A549 (cell line): ENCODE measurements around the gene PRADC1. TPM values are rescaled to one million over a fixed set of nuclear protein-coding genes. Genes with fewer than 3 reads are reported as not detected.

Experiments
- ATAC-seq, 2 experiments: fragments of 200-7000 bp in 1 of 2; fragments of >200 bp in 1 of 2; cut with Nextera tagmentation in 1 of 2; cut with Tn5 transposase in 1 of 2; 3 replicates each; pipeline versions ENCODE4 v1.8.0 to v1.9.1; 2018 to 2020; ENCODE audit warnings: mild to moderate bottlenecking in 1 of 2, moderate library complexity in 1 of 2
- CTCF ChIA-PET: fragments of 300-600 bp; sonication (Branson Sonifier 250); formaldehyde crosslinking; extraction: SDS; loops from one replicate; lab custom pipeline; 2021; ENCODE audit warnings: antibody characterized with exemption, inconsistent platforms; lab: Yijun Ruan, JAX
- POLR2A ChIA-PET: fragments of 350-600 bp; formaldehyde crosslinking; extraction: SDS; loops from one replicate; lab custom pipeline; 2021; ENCODE audit warnings: antibody characterized with exemption, inconsistent platforms; lab: Yijun Ruan, JAX
- DNase-seq, 2 experiments: peaks; one replicate each; pipeline versions ENCODE4 v3.0.0 to v3.0.0-alpha.2; 2011 to 2016; ENCODE audit warnings: low read depth in 1 of 2, low spot score in 1 of 2
- FAIRE-seq: peaks from 2 replicates; lab custom pipeline; 2011; peaks lifted over from hg19 to GRCh38; lab: Jason Lieb, UNC
- H3K27ac ChIP-seq, 2 experiments: fragments of >200 bp; sonication (Bioruptor Twin); formaldehyde crosslinking; 3 replicates each; pipeline ENCODE4 v1.5.1; 2016 to 2017
- H3K4me1 ChIP-seq: fragments of >200 bp; sonication (Bioruptor Twin); formaldehyde crosslinking; 3 replicates; pipeline ENCODE4 v1.6.1; 2016
- H3K4me2 ChIP-seq: fragments of >200 bp; sonication (Bioruptor Twin); formaldehyde crosslinking; 3 replicates; pipeline ENCODE4 v1.6.1; 2016
- H3K4me3 ChIP-seq: fragments of >200 bp; sonication (Bioruptor Twin); formaldehyde crosslinking; 3 replicates; pipeline ENCODE4 v1.5.1; 2016
- H3K9me3 ChIP-seq: fragments of >200 bp; sonication (Bioruptor Twin); formaldehyde crosslinking; 3 replicates; pipeline ENCODE4 v1.6.1; 2016
- BCL3 ChIP-seq: fragments of >200 bp; sonication (Bioruptor Twin); formaldehyde crosslinking; IDR thresholded peaks from 3 replicates; pipeline ENCODE4 v1.6.1; 2016
- BHLHE40 ChIP-seq: IDR thresholded peaks from 2 replicates; pipeline ENCODE4 v1.6.1; 2012; ENCODE audit warnings: low read depth, low read length, inconsistent platforms
- CBX2 ChIP-seq: fragments of 200-600 bp; sonication (generic); IDR thresholded peaks from 2 replicates; pipeline ENCODE4 v1.6.1; 2016; ENCODE audit warnings: low read depth, mild to moderate bottlenecking, borderline replicate concordance
- CHD2 ChIP-seq: fragments of 150-350 bp; IDR thresholded peaks from 2 replicates; pipeline ENCODE4 v1.6.1; 2014; ENCODE audit warnings: low read length; ENCODE audit not compliant: partially characterized antibody
- CHD4 ChIP-seq: fragments of 200-600 bp; sonication (generic); IDR thresholded peaks from 2 replicates; pipeline ENCODE4 v1.6.1; 2016; ENCODE audit warnings: antibody characterized with exemption, mild to moderate bottlenecking, borderline replicate concordance
- FOSB ChIP-seq: fragments of 250-450 bp; sonication (Bioruptor Pico); IDR thresholded peaks from 2 replicates; pipeline ENCODE4 v1.5.0; 2020; ENCODE audit warnings: mild to moderate bottlenecking, moderate library complexity
- GATA3 ChIP-seq: IDR thresholded peaks from 2 replicates; pipeline ENCODE4 v1.6.1; 2012; ENCODE audit warnings: borderline replicate concordance
- HOXA7 ChIP-seq: fragments of 250-450 bp; sonication (Bioruptor Pico); IDR thresholded peaks from 2 replicates; pipeline ENCODE4 v1.5.0; 2020; ENCODE audit warnings: mild to moderate bottlenecking, moderate library complexity
- JUNB ChIP-seq: fragments of >200 bp; sonication (Bioruptor Twin); formaldehyde crosslinking; IDR thresholded peaks from 2 replicates; pipeline ENCODE4 v1.6.1; 2016
- KDM1A ChIP-seq: fragments of 200-600 bp; sonication (generic); IDR thresholded peaks from 2 replicates; pipeline ENCODE4 v1.6.1; 2016; ENCODE audit warnings: low read depth, mild to moderate bottlenecking
- MYC ChIP-seq: IDR thresholded peaks from 2 replicates; pipeline ENCODE4 v1.6.1; 2012; ENCODE audit warnings: mild to moderate bottlenecking, inconsistent platforms, low read length, improper control_type of control experiment, borderline replicate concordance
- NPAS2 ChIP-seq: fragments of 250-450 bp; sonication (Bioruptor Pico); IDR thresholded peaks from 2 replicates; pipeline ENCODE4 v1.8.0; 2022; ENCODE audit warnings: mild to moderate bottlenecking, moderate library complexity, borderline replicate concordance
- RAD21 ChIP-seq, 2 experiments: fragments of >200 bp in 1 of 2; sonication (Bioruptor Twin) in 1 of 2; formaldehyde crosslinking in 1 of 2; IDR thresholded peaks in 1 of 2; conservative IDR thresholded peaks in 1 of 2; 2 replicates in 1 of 2; 3 replicates in 1 of 2; pipeline ENCODE4 v1.6.1; 2012 to 2018; ENCODE audit warnings: inconsistent platforms in 1 of 2
- RARB ChIP-seq: fragments of 250-450 bp; sonication (Bioruptor Pico); IDR thresholded peaks from 2 replicates; pipeline ENCODE4 v1.8.0; 2021; ENCODE audit warnings: mild to moderate bottlenecking, moderate library complexity
- REST ChIP-seq: fragments of 200-600 bp; sonication (generic); IDR thresholded peaks from 2 replicates; pipeline ENCODE4 v1.6.1; 2016; ENCODE audit warnings: antibody characterized with exemption, mild to moderate bottlenecking, moderate library complexity
- RFX5 ChIP-seq: fragments of 450-650 bp; IDR thresholded peaks from 2 replicates; pipeline ENCODE4 v1.7.1; 2014; ENCODE audit warnings: antibody characterized with exemption, mild to moderate bottlenecking, moderate library complexity
- SMC3 ChIP-seq: fragments of >200 bp; sonication (Bioruptor Twin); formaldehyde crosslinking; IDR thresholded peaks from 3 replicates; pipeline ENCODE4 v1.6.1; 2018; ENCODE audit warnings: inconsistent platforms
- SREBF2 ChIP-seq: fragments of 450-650 bp; IDR thresholded peaks from 2 replicates; pipeline ENCODE4 v1.6.1; 2014; ENCODE audit warnings: mild to moderate bottlenecking, moderate library complexity
- TFCP2L1 ChIP-seq: fragments of 250-450 bp; sonication (Bioruptor Pico); IDR thresholded peaks from 2 replicates; pipeline ENCODE4 v1.5.0; 2021; ENCODE audit warnings: mild to moderate bottlenecking
- ZFP36 ChIP-seq: fragments of 450-650 bp; IDR thresholded peaks from 2 replicates; pipeline ENCODE4 v1.6.1; 2014; ENCODE audit warnings: borderline replicate concordance; ENCODE audit not compliant: partially characterized antibody
- ZNF302 ChIP-seq: fragments of 250-450 bp; sonication (Bioruptor Pico); IDR thresholded peaks from 2 replicates; pipeline ENCODE4 v1.9.0; 2021; ENCODE audit warnings: inconsistent platforms, mild to moderate bottlenecking, moderate library complexity
- WGBS: methylation state at CpG from one replicate; pipeline ENCODE4 v1.1.6; 2017; ENCODE audit errors: missing lambda C conversion rate; 5-methylcytosine and 5-hydroxymethylcytosine counted together
- polyA plus RNA-seq, 4 experiments: library from polyadenylated mRNA; depleted of rRNA in 3 of 4; stranded (reverse); fragments of >200 nt; fragmentation: RNase III in 1 of 4; extraction: RNeasy Plus Mini Kit Qiagen cat#74134 plus additional on column Dnase treatment in 1 of 4; gene quantifications; 2 replicates in 3 of 4; 3 replicates in 1 of 4; pipeline ENCODE4 v1.2.3, GENCODE V29; 2011 to 2017
- TF ChIP-seq, protein P1 (sequence below): IDR thresholded peaks from 2 replicates; pipeline ENCODE4 v1.6.1; 2012
- TF ChIP-seq, protein P2 (sequence below): fragments of >200 bp; sonication (Bioruptor Twin); formaldehyde crosslinking; IDR thresholded peaks from 3 replicates; pipeline ENCODE4 v1.5.1; 2016
- TF ChIP-seq, protein P3 (sequence below): IDR thresholded peaks from 2 replicates; pipeline ENCODE4 v1.6.1; 2012
- TF ChIP-seq, protein P4 (sequence below): fragments of >200 bp; sonication (Bioruptor Twin); formaldehyde crosslinking; IDR thresholded peaks from 2 replicates; pipeline ENCODE4 v1.6.1; 2016

PRADC1 gene
- polyA plus RNA-seq, 2 of the 4 experiments (the other 2 are of a cell fraction) = 11.2 to 12.1 TPM

- ChIA-PET POLR2A (interaction anchor here (3.2 kb wide), 1 partner anchor 21 kb away, joined by 12 read pairs; the partner anchor contains the start of genes CCT7 and PRADC1), CTCF (interaction anchor here (1.0 to 2.2 kb wide), 5 partner anchors 8 to 362 kb away, joined by 3 to 9 read pairs (median 3); no protein-coding TSS in a partner anchor)
- H3K9me3 ChIP-seq = no peaks in the 10 kb centered on the region
- no peak for TF ChIP-seq NPAS2
- ATAC-seq = peak; percentile 3 to 9; a peak in 4 of 6 replicates
- 62% methylated on average over 3 of the region's 4 CpGs for WGBS
- no peak for FAIRE-seq
- no peak overlapping the region for H3K4me3 ChIP-seq
- H3K4me1 ChIP-seq = no peaks in the 10 kb centered on the region
- no peak for DNase-seq
- no peak overlapping the region for H3K27ac ChIP-seq
- H3K4me2 ChIP-seq = no peak overlapping the region
Observed at GRCh38 chr2:73255007-73255644, 22.1 kb upstream of the PRADC1 start.

DNA sequence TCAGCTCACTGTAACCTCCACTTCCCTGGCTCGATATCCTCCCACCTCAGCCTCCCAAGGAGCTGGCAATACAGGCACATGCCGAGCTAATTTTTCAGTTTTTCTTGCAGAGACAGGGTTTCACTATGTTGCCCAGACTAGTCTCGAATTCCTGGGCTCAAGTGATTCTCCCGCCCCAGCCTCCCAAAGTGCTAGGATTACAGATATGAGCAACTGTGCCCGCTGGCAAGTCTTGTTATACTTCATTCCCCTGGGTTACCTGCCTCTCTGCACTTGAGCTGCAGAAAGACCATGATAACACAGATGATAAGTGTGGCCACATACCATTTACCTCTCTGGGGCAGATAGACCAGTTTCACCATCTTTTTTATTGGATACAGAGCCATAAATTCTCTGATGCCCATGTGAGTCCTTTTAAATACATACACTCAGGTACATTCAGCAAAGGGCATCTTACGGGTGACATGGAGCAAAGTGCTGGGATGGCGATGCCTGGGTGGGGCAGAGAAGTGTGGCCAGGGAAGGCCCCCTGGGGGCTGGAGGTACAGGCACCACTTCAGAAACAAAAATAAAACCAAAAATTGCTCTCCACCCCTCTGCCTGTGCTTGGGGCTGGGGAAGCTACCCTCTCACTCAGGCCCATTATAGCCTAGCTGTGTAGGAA, 21.4 kb upstream of the PRADC1 start:
- H3K4me1 ChIP-seq = no peaks in the 10 kb centered on the region
- no peak for DNase-seq
- no peak overlapping the region for H3K4me3 ChIP-seq
- no peak; a peak in 1 of 6 replicates for ATAC-seq
- H3K4me2 ChIP-seq = no peak overlapping the region
- H3K27ac ChIP-seq = no peak overlapping the region
- ChIA-PET CTCF (interaction anchor here (0.5 to 2.2 kb wide), 8 partner anchors 9 to 1646 kb away, joined by 3 to 9 read pairs (median 3); no protein-coding TSS in a partner anchor), POLR2A (interaction anchor here (0.8 to 3.2 kb wide), 2 partner anchors 16 to 21 kb away, joined by 3 to 12 read pairs; partner anchors contain the start of genes CCT7 and PRADC1)
- H3K9me3 ChIP-seq = no peaks in the 10 kb centered on the region
- no peak for FAIRE-seq
- 93% methylated on average over 7 of the region's 7 CpGs for WGBS
- TF ChIP-seq REST (no peak), TFCP2L1 (CRISPR knock-in tag) (no peak), HOXA7 (no peak), JUNB (no peak), ZFP36 (no peak), SMC3 (no peak), CHD4 (no peak), SREBF2 (no peak), KDM1A (no peak), RAD21 (conservative IDR thresholded peaks at IDR 0.05 in 1 of 2, IDR thresholded peaks at IDR 0.05 in 1 of 2) (no peak)
- TF ChIP-seq, protein P1, sequence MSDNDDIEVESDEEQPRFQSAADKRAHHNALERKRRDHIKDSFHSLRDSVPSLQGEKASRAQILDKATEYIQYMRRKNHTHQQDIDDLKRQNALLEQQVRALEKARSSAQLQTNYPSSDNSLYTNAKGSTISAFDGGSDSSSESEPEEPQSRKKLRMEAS = no peak
- TF ChIP-seq, protein P2, sequence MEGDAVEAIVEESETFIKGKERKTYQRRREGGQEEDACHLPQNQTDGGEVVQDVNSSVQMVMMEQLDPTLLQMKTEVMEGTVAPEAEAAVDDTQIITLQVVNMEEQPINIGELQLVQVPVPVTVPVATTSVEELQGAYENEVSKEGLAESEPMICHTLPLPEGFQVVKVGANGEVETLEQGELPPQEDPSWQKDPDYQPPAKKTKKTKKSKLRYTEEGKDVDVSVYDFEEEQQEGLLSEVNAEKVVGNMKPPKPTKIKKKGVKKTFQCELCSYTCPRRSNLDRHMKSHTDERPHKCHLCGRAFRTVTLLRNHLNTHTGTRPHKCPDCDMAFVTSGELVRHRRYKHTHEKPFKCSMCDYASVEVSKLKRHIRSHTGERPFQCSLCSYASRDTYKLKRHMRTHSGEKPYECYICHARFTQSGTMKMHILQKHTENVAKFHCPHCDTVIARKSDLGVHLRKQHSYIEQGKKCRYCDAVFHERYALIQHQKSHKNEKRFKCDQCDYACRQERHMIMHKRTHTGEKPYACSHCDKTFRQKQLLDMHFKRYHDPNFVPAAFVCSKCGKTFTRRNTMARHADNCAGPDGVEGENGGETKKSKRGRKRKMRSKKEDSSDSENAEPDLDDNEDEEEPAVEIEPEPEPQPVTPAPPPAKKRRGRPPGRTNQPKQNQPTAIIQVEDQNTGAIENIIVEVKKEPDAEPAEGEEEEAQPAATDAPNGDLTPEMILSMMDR = no peak

DNA sequence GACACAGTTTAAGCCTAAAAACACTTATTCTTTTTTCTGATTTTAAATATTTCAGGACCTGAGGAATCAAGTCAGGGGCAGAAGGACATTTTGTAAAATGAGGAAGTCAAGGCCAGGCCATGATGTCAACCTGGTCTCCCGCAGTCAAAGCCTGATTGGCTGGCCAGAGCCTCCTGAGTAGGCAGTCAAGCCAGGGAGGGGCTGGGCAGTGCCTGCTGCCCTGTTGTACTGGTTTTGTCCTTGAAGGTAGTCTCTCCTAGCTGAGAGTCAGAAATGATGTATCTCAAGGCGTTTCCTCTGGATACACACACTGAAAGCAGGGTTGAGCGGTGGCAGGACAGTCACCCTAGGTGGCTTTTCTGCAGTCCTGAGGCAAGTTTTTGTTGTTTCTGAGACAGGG, 20.9 kb upstream of the PRADC1 start:
- Histone ChIP-seq H3K4me3 (no peak overlapping the region), H3K4me1 (no peaks in the 10 kb centered on the region), H3K27ac (no peak overlapping the region), H3K4me2 (no peak overlapping the region), H3K9me3 (no peaks in the 10 kb centered on the region)
- ATAC-seq (no peak; a peak in 2 of 6 replicates), FAIRE-seq (no peak), DNase-seq (no peak)
- POLR2A ChIA-PET = interaction anchor here (0.8 to 3.2 kb wide), 2 partner anchors 16 to 20 kb away, joined by 3 to 12 read pairs; partner anchors contain the start of genes CCT7 and PRADC1
- WGBS = 100% methylated on average over 3 of the region's 3 CpGs
- CTCF ChIA-PET = interaction anchor here (0.5 to 2.2 kb wide), 11 partner anchors 9 to 1645 kb away, joined by 3 to 9 read pairs (median 3); no protein-coding TSS in a partner anchor
- TF ChIP-seq FOSB (CRISPR knock-in tag) = no peak
- TF ChIP-seq, protein P3, sequence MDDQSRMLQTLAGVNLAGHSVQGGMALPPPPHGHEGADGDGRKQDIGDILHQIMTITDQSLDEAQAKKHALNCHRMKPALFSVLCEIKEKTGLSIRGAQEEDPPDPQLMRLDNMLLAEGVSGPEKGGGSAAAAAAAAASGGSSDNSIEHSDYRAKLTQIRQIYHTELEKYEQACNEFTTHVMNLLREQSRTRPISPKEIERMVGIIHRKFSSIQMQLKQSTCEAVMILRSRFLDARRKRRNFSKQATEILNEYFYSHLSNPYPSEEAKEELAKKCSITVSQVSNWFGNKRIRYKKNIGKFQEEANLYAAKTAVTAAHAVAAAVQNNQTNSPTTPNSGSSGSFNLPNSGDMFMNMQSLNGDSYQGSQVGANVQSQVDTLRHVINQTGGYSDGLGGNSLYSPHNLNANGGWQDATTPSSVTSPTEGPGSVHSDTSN = no peak
- TF ChIP-seq, protein P4, sequence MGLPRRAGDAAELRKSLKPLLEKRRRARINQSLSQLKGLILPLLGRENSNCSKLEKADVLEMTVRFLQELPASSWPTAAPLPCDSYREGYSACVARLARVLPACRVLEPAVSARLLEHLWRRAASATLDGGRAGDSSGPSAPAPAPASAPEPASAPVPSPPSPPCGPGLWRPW = no peak
- TF ChIP-seq BCL3 = no peak
- TF ChIP-seq CHD2 = no peak
- TF ChIP-seq ZNF302 (CRISPR knock-in tag) = no peak
- no peak for TF ChIP-seq CBX2
- no peak for TF ChIP-seq GATA3
- no peak for TF ChIP-seq RARB (CRISPR knock-in tag)
- no peak for TF ChIP-seq RFX5
- TF ChIP-seq BHLHE40 = no peak
- no peak for TF ChIP-seq MYC
